ENCODE data around the gene NSL1.
"Not testable (repeated sequence)": the region's sequence is repeated elsewhere in the genome, so short reads cannot be mapped to it uniquely, and the experiment has no call there.

The NSL1 gene

DNA sequence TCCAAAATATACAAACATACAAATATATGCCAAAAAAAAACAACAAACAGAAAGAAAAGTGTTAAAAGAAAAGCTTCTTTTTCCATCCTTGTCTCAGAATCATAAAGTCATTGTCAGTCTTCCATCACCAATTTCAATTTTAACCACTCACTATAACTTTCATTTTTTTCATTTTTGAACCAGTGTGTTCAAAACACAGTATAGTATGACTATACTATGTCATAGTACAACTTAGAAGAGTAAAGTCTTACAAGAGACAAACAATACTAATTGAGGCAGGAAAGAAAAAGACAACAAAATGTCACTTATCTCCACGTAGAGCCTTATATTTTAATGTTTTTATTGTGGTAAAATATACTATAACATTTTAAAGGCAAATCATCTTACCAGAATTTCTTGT is 7.6 kb downstream of the NSL1 start:
- DNase-seq (ENCODE audit: low spot score) = no peak

DNA sequence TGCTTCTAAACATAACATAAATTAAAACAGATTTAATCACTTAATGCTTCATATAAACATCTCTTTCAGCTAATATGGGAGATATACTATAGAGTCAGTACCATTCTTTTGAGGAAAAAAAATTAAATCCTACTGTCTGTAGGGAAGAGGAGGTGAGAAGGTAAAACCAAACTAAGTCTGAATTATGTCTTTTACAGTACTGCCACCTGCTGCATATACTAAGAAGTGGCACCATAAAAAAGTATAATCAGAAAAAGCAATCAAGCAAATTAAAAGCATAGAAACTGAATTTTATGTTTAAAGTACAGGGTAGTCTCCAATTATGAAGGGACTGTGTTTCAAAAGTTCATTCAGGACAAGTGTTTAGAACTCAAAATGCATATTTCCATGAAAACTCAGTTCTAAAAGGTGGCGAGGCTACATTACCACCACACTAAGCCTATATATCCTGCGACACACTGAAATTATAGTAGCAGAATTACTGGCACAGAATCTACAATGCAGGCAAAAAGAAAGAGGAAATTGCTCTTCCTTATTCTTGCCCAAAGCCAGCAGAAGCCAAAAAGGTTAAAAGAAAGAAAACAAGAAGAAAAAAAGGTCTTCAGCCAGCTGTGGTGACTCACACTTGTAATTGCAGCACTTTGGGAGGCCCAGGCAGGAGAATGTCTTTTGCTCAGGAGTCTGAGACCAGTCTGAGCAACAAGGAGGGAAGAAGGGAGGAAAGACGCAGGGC is 9.0 kb downstream of the NSL1 start:
- DNase-seq (ENCODE audit: low spot score) = peak; percentile 20

DNA sequence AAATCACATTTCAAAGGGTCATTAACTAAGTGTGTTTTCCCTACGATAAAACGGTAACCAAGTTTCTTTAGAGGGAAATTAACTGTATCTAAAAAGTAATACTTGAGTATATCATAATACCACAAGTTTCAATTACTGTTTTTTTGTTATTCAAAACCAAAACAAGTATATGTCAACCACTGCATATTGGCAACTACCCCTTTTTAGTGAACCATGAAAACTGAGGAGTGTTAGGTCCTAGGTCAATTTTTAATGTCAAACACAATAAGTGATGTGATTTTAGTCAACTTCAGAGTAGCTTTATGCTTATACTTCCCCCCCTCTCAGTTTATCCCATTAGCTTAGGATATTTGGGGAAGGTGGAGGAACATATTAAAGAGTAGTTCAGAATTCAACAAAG is 10.4 kb downstream of the NSL1 start:
- DNase-seq (ENCODE audit: low spot score) = no peak

DNA sequence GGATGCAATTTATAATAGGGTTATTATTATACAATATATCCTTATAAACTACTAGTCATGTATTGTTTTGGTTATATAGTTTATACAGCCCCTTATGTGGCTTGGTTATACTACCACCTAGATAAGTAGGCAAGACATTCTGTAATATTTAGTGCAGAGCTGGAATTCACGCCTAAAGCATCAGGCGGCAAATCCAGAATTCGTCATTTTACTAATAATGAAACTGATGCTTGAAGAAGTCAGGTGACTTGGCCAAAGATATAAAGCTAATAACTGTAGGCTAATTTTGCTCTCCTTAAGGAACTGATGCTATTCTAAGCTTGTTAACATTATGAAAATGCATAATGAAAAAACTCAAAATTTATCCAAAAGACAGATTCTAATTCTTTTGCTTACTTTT is 10.8 kb downstream of the NSL1 start:
- DNase-seq (ENCODE audit: low spot score) = no peak

DNA sequence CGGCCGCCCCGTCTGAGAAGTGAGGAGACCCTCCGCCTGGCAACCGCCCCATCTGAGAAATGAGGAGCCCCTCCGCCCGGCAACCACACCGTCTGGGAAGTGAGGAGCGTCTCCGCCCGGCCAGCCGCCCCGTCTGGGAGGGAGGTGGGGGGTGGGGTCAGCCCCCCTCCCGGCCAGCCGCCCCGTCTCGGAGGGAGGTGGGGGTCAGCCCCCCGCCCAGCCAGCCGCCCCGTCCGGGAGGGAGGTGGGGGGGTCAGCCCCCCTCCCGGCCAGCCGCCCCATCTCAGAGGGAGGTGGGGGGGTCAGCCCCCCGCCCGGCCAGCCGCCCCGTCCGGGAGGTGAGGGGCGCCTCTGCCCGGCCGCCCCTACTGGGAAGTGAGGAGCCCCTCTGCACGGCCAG is 12.5 kb downstream of the NSL1 start:
- not testable (repeated sequence) for DNase-seq (ENCODE audit: low spot score)

DNA sequence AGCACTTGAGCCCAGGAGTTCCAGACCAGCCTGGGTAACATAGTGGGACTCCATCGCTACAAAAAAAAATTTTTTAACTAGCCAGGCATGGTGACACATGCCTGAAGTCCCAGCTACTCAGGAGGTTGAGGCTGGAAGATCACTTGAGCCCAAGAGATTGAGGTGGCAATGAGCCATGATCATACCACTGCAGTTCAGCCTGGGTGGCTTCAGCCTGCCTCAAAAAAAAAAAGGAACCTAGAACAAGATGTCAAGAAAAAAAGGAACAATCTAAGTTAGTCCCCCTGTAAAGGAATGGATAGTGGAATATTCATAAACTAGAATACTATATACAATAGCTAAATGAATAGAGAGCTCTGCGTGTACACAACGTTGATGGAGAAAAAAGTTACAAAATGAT is 14.4 kb downstream of the NSL1 start:
- DNase-seq (ENCODE audit: low spot score) = no peak

DNA sequence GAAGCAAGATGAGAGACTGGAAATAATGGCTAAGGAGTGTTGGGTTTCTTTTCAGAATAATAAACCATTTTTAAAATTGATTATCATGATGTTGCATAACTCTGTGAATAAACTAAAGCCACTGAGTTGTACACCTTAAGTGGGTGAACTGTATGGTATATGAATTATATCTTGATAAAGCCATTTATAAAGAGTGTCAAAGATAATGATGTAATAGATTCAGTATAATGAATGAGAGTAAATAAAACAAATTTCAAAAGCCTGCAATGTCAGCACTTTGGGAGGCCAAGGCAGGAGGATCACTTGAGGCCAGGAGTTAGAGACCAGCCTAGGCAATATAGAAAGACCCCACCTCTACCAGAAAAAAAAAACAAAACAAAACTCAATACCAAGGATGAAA is 16.3 kb downstream of the NSL1 start:
- no peak for DNase-seq (ENCODE audit: low spot score)

DNA sequence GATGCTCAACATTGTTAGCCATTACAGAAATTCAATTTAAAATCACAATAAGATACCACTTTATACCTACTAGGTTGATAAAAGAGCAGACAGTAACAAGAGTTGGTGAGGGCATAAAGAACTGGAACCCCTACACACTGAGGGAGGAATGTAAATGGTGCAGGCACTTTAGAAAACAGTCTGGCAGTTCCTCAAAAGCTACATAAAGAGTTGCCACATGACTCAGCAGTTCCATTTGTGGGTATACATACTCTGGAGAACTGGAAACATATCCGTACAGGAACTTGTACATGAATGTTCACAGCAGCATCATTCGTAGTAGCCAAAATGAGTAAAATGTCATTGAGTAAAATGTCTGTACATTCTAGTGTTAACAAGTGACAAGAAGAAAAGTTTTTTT is 17.0 kb downstream of the NSL1 start:
- DNase-seq (ENCODE audit: low spot score) = no peak

DNA sequence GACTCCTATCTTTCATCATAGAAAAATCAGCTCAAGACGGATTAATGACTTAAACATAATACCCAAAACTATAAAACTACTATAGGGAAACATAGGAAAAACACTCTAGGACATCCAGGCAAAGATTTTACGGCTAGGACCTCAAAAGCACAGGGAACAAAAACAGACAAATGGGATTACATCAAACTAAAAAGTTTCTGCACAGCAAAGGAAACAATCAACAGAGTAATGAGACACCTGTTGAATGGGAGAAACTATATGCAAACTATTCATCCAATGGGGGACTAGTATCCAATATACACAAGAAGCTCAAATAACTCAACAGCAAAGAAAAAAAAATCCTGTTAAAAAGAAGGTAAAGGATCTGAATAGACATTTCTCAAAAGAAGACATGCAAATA is 18.6 kb downstream of the NSL1 start:
- DNase-seq (ENCODE audit: low spot score) = no peak

DNA sequence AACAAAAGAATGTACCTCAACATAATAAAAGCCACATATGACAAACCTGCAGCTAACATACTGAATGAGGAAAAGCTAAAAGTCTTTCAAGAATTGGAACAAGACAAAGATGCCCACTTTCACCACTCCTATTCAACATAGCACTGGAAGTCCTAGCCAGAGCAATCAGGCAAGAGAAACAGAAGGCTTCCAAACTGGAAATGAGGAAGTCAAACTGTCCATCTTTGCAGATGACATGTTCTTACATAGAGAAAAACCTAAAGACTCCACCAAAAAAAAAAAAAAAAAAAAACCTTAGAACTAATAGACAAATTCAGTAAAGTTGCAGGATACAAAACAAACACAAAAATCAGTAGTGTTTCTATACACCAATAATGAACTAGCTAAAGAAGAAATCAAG is 20.2 kb downstream of the NSL1 start:
- DNase-seq (ENCODE audit: low spot score) = no peak

DNA sequence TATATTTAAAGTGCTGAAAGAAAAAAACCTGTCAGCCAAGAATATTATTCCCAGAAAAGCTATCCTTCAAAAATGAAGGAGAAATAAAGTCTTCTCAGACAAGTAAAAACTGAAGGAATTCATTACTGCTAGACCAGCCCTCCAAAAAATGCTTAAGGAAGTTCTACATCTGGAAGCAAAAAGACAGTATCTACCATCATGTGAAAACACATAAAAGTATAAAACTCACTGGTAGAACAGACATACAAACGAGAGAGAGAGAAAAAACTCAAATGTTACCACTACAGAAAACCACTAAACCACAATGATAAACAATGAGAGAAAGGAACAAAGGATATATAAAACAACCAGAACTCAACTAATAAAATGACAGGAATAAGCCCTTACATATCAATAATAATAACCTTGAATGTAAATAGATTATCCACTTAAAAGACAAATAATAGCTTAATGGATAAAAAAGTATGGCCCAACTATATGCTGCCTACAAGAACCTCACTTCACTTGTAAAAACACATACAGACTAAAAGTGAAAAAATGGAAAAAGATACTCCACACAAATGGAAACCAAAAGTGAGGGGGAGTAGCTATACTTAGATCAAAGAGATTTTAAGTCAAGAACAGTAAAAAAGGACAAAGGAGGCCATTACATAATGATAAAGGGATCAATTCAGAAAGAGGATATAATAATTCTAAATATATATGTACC is 22.0 kb downstream of the NSL1 start:
- DNase-seq (ENCODE audit: low spot score) = no peak

DNA sequence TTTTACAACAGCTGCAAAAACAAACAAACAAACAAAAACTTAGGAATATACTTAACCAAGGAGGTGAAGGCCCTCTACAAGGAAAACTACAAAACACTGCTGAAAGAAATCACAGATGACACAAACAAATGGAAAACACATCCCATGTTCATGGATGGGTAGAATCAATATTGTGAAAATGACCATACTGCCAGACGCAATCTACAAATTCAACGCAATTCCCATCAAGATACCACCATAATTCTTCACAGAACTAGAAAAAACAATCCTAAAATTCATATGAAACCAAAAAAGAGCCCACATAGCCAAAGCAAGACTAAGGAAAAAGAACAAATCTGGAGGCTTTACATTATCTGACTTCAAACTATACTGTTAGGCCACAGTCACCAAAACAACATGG is 24.8 kb downstream of the NSL1 start:
- not testable (repeated sequence) for DNase-seq (ENCODE audit: low spot score)

DNA sequence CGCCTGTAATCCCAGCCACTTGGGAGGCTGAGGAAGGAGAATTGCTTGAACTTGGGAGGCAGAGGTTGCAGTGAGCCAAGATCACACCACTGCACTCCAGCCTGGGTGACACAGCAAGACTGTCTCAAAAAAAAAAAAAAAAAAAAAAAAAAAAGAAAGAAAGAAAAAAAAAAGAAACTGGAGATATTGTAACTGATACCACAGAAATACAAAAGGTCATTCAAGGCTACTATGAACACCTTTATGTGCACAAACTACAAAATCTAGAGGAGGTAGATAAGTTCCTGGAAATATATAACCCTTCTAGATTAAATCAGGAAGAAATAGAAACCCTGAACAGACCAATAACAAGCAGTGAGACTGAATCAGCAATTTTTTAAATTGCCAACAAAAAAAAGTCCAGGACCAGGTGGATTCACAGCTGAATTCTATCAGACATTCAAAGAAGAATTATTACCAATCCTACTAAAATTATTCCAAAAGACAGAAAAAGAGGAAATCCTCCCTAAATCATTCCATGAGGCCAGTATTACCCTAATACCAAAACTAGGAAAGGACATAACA is 26.8 kb downstream of the NSL1 start:
- DNase-seq (ENCODE audit: low spot score) = not testable (repeated sequence)

DNA sequence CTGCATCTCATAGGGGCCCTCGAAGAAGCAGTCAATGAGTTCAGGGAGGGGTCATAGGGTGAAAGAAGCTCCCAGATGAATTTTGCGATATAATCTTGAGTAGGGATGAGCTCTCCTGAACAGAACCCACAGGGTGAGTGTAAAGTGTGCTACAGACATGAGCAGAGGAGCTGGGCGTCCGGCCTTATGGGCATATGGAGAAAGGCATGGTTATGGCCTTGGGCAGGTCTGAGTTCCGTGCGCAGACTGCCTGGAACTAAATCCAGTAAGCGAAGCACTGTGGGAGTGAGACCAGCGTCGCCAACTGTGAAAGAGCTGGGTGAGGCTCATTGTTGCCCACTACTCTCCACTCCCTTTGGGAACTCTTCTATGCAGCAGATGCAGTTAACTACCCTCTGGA is 28.7 kb downstream of the NSL1 start:
- DNase-seq (ENCODE audit: low spot score) = no peak

DNA sequence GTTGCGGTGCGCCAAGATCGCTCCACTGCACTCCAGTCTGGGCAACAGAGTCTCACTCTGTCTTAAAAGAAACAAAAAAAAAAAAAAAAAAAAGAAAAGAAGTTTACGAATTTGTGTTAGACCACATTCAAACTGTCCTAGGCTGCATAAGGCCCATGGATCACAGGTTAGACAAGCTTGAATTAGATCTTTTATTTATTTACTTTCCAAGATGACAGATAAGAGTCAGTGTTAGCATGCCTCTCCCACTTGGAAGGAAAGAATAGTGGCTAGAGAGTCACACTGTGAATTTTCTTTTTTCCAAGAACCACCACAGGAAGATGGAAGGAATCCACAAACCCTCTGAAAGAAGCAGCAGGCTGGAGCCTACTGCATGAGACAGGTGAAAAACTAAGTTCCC is 29.3 kb downstream of the NSL1 start:
- DNase-seq (ENCODE audit: low spot score) = no peak

DNA sequence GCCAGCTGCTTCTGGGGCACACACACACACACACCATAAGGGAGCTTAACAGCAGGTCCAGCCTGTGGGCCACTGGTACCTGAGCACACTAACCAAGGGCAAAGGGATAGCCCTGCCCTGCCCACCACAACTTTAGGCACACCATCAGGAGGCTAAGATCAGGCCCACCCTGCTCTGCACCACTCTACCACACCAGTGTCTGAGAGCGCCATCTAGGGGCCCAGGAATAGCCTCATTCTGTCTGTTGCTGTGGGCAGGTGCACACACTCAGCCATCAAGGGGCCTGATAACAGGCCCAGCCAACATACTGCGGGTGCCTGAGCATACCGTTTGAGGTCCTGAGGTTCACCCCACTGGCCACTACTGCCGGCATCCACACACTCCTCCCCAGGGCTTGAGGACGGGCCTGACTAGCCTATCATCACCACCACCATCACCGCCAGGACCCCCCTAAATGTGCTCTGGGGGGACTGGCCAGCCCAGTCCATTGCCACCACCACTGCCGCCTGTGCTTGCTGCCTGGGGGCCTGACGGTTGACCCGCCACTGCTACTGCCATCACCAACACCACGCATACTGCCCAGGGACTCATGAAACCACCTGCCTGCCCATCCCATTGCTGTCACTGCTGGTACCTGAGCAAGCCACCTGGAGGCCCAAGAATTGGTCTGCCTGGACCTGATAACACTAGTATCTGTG is 31.3 kb downstream of the NSL1 start:
- DNase-seq (ENCODE audit: low spot score) = peak; percentile 50

DNA sequence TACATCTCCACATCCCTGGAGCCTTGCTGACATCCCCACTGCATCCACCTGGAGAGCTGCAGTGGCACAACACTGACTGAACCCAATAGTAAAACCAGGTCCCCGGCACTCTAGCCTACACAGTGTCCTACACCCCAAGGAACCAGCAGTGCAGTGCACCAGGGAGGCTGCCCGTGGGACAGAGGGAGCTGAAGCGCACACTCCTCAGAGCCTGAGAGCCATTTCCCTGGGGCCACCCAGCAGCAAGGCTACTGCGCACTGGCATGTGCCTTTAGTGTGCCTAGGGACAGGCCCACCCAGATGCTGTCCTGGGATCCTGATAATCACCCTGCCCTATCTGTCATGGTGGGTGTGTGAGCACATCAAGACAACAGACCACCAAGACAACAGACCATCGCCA is 31.9 kb downstream of the NSL1 start:
- DNase-seq (ENCODE audit: low spot score) = no peak

DNA sequence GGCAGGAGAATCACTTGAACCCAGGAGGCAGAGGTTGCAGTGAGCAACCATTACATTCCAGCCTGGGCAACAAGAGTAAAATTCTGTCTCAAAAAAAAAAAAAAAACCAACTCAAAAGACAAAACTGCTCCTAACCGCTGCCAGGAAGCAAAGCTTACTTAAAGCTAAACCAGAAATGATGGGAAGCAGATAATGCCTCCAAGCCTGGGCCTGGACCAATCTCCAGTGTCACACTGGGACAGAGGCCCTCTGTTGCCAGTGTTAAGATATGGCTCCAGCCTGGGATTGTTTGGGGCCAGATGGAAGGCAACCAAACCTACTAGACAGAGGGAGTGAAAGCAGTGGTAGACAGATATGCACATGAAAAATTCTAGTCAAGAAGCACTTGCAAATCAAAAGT is 36.9 kb downstream of the NSL1 start:
- DNase-seq (ENCODE audit: low spot score) = no peak

DNA sequence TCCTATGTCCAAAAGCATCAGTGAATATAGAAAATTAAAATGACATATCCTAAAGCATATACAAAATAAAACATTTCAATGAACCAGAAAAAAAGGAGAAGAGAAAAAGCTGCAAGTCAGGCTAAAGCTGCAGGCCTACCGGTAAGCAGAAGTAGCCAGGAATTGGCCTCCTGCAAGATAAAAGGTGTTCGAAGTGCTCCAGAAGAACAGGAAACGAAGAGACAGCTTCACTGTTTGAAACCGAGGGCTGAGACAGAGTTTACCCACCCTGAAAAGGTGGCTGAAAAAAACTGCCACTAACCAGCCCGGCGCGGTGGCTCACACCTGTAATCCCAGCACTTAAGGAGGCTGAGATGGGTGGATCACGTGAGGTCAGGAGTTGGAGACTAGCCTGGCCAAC is 37.4 kb downstream of the NSL1 start:
- DNase-seq (ENCODE audit: low spot score) = no peak

DNA sequence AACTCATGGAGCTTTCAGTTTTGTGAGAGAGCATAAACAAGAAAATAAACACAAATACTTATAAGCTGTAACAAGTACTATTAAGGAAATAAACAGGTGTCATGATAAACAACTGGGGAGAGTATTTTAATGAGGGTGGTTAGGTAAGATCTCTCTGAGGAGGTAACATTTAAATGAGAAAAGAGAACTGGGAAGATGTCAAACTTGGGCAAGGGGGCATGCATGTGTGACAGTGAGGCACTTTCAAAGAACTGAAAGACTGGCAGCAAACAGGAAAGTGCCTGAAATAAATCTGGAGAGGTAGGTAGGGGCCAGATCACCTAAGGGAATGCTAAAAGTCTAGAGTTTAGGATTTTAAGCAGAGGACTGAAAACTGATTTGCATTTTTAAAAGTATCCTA is 37.8 kb downstream of the NSL1 start:
- DNase-seq (ENCODE audit: low spot score) = no peak

DNA sequence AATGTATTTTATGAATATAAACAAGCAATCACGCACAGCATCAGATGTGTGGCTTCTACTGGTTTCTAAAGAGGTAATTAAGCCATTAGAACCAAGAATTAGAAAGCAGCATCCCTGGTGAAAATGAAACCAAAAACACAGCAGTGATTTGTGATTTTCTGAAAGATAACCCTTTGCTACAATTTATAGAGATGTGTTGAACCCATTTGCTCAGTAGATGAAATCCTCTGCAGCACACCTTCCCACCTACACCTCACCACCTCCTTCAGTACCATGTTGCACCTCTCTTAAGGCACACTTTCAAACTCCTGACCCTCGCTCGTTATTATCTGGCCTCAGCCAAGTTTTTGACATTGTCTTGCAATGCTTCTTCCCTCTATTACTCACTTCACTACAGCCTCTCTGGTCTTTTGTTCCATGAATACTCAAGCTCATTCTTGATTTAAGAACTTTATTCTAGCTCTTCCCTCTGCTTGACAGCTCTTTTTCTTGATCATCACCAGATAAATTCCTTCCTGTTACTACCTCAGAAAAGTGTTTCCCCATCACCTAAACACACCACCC is 38.6 kb downstream of the NSL1 start:
- peak; percentile 13 for DNase-seq (ENCODE audit: low spot score)

DNA sequence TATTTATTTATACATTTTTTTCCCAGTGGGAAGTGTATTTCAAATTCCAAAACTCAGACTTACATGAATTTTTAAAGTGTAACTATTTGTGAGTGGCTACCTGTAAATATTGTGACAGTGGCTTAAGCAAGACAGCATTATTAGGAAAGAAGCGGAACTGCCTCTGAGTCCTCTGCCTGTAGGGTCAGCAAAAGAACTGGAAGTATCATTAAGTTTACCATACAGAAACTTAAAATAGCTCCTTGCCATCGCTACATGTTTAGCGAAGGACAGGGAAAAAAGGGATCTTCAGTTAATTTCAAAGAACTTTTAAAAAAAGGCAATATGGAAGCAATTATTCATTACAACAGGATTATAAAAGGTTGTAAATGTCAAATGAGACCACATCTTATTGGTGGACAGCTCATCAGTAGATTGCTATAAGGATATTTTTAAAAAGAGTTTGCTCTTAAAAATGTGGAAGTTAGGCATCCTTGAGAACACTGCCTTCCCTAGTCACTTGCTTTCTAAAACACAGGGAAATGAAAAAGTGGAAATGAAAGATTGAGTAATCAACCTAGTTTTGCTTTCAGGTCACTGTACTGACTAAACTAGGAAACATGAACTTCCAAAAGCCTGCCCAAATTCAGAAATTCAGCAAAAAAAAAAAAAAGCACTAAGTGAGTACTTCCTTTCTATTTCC is 39.2 kb downstream of the NSL1 start:
- no peak for DNase-seq (ENCODE audit: low spot score)
